Ureter (tissue), 1 donor: ENCODE data around the gene CBS. TPM values are rescaled to one million over a fixed set of nuclear protein-coding genes. Genes with fewer than 3 reads are reported as not detected.
"Not testable (repeated sequence)": the region's sequence is repeated elsewhere in the genome, so short reads cannot be mapped to it uniquely, and the experiment has no call there.

Experiments used
- DNase-seq: peaks from one replicate; pipeline ENCODE4 v3.0.0-alpha.2; 2020; ENCODE audit warnings: low spot score
- total RNA-seq: library from RNA; stranded (reverse); gene quantifications from one replicate; pipeline ENCODE4 v1.2.4, GENCODE V29; 2023
- donor health status: DM: yes; HTN: yes; CAD: no.

The CBS gene
- total RNA-seq, 1 donor from 2014 or later: 65.8 TPM

DNA sequence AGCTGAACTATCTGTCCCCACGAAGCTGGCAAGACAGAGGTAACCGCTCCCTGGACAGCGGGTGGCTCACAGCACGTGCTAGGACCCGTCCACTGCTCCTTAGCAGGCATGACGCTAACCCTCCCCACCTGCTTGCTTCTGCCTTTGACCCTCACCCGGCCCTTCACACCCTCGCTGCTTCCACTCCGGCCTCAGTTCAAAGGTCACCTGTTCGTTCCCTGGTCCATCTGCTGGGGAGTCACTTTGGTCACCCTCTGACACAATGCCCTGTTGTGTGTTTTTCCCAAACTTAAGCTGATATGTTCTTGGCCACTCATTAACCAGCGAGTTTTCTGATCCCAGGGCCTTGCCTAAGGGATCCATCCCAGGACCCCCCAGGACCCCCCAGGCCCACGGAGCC lies 7.6 kb downstream of the CBS start:
- DNase-seq: not testable (repeated sequence)

DNA sequence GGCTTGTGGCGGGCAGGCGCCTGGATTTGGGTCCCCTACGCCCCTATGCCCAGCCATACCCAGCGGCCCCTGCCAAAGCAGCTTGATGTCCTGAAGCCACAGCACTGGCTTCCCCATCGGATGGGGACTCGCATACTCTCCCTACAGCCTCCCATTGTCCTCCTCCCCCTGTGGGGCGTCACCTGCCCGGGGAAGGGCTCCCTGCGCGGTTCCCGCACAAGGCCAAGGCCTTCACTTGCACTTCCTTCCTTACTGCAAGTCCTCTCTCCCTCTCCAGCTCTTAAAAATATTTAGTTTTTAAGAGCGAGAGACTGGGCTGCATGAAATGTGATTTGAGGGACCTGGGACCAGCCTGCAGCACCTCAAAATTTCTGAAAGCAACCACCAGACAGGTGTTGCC lies 8.9 kb downstream of the CBS start:
- not testable (repeated sequence) for DNase-seq

DNA sequence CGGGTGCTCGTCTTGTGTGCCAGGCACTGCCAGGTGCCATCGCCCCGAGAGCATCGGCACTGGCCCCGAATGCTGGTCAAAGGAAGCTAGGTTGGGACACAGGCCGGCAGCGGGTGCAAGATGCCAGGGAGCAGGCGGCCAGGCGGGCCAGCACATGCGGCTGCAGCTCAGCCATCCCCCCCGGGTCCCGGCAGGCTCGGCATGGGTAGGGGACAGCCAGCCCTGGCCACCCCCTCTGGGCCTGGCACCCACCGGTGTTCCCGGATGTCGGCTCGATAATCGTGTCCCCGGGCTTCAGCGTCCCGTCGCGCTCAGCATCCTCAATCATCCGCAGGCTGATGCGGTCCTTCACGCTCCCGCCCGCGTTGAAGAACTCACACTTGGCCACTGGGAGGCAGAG lies 9.6 kb downstream of the CBS start:
- not testable (repeated sequence) for DNase-seq

DNA sequence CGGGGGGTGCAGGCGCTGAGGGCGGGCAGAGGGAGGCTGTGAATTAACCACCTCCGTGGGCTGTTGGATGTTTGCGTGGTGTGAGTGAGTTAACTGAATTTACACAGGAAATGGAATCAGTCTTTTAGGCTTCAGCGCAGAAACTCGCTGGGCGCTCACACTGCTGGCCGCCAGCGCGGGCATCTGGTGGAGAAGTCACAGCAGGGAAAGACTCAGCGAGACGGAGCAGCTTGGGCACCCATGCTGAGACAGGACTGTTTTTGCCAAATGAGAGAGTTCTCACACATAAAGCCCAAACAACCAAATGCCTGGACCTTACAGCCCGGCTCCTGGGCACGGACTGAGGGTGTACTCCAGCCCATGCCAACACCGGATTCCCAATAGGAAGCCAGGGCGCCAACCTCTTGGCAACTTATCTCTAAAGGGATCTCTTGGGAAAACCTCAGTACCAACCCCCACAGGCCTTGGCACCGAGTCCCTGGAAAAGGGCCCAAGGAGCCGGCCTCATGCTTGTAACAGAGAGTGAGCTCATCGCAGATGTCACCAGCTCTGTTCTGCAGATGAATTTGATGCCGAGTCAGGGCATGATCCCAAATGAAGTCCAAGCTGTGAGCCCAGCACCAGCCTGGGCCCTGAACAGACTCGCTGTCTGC lies 11.2 kb downstream of the CBS start:
- DNase-seq: not testable (repeated sequence)

DNA sequence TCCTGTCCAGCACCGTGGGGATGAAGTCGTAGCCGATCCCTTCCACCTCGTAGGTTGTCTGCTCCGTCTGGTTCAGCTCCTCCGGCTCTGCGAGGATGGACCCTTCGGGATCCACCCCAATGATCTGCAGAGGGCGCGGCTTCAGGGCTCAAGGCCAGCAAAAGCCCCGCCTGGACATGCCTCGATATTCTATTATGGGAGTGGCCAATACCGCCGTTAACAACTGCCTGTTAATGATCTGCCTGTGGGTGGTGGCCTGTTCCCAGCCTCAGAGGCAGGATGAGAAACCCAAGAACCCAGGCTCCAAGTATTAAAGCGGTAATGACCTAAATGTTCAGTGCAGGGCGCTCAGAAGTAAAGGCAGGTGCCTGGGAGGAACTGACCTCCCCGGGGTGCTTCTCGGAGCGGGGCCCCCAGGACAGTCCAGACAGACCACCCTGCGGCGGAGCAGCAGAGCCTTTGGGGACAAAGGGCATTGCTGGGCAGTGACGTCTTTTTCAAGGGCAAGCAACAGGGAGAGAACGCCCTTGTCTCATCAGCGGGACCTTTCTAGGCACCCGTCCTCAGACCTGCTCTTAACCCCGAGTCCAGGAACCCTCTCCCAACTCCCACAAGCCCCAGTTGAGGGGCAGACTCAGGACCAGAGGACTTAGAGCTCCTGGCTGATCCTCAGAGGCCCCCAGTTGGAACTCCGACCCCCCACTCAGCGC lies 12.5 kb downstream of the CBS start:
- DNase-seq: not testable (repeated sequence)

DNA sequence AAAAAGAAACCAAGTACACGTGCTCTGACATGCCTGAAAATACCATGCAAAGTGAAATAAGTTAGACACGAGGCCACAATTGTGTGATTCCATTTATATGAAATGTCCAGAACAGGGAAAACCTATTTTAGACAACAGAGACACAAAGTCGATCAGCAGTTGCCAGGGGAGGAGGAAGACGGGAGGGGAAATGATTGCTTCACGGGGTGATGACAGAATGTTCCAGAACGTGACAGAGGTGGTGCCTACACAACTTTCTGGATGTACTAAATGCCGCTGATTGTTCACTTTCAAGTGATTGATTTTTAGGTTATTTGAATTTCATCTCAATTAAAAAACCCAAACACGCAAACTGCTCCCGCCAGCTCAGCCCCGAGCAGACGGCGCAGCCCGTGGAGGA lies 22.5 kb downstream of the CBS start:
- not testable (repeated sequence) for DNase-seq

DNA sequence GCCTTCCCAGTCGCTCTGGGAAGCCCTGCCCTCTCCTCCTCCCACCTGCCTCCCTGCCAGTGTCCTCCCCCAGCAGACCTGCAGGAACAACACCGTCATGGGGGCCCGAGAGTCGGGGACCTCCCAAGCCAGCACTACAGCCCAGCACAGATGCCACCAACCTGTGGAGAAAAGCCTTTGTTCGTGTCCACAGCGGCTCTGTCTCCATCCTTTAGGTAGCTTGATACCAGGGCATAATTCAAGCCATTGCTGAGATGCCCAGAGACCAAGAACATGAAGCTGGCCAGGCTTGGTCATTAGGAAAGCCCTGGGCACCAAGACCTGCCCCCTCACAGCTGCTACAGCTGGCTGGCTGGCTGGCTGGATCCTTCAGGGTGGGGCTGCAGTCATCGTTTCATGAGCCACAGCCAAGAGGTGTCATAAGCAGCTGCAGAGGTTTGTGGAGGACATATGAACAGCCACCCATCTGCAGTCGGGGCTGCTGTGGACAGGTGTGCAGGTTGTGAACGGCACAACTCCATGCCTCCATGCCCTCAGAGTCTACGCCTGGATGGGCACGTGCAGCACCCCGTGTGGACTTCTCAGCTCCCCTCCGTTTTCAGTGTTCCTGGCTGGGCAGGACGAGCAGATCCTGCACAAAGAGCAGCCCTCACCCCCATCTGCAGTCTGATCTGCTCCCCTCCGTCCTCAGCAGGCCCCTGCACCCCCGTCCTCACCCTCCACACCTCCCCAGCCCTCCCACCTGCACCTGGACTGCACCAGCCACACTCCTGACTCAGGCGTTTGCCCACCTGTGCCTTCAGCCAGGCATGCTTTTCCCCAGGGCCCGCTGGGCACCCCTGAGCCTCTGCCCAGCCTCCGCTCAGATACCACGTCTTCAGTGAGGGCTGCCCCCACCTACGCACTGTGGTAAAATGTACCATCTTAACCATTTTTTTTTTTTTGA lies 29.5 kb downstream of the CBS start:
- not testable (repeated sequence) for DNase-seq

DNA sequence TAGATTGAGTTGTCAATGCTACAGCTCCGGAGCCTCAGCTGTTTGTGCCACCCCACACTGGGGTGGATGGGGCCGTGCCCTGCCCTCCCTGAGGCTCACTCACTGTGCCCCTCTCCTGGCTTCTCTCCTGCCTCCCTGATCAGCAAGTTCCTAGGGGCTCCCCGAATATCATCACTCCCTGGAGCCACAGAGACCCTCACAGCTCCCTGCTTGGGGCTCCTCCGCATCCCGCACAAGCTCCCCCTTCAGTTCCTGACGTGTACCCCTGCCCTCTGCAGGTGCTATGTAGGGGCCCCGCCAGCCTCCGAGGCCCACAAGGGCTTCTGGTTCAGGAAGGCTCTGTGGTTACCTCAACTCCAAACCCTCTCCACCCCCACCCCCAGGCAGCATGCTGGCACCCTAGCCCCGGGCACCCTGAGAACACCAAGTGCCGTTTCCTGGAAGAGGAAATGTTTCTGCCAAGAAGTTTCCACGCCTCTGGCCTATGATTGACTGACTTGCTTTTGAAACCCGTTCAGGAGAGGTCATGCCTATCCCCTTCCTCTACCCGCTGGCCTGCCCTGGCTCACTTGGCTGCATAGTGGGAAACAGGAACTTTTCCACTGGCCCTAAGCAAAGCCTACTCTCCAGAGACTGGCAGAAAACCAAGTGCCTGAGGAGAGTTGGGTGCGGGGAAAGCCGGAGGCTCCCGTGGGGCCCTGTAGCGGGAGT lies 30.3 kb downstream of the CBS start:
- DNase-seq: not testable (repeated sequence)

DNA sequence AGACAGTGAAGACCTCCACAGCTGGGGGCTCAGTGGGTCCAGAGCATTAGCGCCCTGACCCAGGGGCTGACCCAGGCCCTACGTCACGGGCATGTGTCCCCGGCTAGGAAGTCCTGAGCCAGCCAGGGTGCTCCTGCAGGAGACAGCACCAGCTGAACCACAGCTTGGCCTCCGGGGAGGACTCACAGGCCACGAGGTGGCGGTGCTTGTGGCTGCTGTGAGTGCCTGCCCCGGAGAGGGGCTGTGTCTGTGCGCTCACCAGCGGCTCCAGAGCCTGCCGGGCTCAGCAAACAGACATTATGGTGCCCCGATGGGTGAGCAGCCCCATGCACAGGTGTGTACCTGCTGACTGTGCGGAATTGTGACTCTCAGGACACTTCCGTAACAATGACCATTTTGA lies 31.1 kb downstream of the CBS start:
- not testable (repeated sequence) for DNase-seq

DNA sequence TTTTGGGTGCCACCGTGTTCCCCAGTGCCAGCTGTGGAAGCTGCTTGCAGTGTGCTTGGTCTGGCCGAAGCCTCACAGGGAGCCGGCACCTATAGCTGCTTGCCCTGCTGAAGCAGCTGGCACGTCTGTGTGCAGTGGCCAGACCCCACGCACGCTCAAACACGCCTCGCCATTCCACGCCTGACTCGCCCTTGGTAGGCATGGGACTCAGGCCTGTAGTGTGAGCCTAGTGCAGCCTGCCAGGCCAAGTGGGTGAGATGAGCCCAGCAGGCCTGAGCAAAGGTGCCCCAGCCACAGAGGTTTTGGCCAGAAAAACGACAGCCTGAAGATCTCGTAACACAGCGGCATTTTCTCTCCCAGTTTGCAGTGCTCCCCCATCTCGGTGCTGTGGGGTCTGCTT lies 32.3 kb downstream of the CBS start:
- not testable (repeated sequence) for DNase-seq

DNA sequence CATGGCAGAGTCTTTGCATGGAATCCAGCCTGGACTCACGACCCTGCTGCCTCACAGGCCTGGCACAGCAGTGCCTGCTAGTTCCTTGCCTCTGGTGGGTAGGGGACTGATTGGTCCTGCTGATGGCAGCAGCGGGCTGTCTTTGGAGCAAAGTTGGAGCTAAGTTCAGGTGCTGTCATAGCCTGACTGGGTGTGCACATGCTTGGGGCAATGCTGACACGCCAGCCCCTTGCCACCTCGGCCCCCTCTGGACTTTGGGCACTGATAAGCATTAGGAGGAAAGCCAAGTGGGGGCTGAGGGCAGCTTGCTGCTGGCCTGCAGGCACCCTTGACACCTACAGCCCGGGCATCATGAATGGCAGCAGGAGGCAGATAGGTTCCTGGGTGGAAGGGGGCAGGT lies 33.5 kb downstream of the CBS start:
- not testable (repeated sequence) for DNase-seq

DNA sequence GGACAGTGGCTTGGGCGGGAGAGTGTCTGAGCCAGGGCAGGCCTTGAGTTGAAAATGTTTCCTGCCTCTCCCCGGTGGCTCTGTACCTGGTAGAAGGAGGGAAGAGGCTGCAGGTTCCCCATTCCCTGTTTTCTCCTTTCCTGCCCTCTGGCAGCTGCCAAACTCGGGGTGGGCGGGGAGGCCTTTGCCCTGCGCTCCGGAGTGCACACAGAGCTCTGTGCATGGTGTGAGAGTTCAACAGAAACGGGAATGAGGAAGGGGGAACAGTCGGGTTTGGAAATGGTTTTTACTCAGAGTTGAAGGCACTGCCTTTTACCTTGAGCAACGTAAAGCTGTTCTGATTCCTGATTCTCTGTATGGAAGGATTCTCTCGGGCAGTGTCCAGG lies 37.0 kb downstream of the CBS start:
- DNase-seq: not testable (repeated sequence)

DNA sequence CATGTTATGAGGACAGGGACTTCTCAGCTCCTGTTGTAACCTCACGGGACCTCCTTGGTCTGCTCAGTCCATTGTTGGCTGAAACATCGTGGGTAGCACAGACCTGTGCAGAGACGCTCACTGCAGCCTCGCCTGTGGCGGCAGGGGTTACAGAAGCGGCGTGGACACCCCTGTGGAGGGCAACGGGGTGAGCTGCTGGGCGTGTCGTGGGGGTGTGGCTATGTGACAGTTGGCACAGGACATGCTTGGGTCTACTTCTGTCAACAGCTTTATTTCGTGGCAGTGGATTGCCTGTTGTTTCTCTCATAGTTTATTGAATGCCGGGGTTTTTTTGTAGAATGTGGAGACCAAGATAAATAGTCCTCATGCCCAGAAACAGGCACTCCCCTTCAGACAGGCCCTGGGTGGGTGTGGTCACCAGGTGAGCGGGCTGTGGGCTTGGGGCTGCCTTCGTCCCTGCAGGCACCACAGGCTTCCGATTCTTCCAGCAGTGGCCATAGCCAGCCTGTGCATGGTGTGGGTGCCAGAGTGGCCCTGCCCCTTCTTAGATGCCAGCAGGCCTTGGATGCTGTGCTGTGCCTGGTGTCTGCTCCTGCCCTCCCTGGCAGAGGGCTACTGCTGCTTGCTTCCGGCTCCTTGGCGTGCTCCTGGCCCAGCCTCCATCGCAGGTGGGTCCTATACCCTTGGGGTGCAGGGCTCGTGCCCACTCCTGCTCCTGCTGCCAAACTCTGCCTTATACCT lies 37.5 kb downstream of the CBS start:
- not testable (repeated sequence) for DNase-seq

DNA sequence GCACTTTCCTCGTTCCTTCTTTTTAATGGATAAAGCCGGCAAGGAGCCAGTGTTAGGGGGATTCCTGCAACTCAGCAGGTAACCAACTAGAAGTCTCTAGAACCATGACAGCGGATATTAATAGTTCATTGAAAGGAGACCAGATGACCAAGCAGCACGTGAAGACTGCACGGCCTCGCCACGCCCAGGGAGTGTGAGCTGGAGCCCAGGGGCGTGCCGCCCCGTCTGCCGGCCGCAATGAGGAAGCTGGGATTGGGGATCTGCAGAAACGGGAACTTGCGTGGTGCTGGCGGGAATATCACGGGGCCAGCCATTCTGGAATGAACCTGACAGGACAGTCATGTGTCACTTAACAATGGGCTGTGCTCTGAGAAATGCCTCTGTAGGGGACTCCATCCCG lies 38.7 kb downstream of the CBS start:
- not testable (repeated sequence) for DNase-seq

DNA sequence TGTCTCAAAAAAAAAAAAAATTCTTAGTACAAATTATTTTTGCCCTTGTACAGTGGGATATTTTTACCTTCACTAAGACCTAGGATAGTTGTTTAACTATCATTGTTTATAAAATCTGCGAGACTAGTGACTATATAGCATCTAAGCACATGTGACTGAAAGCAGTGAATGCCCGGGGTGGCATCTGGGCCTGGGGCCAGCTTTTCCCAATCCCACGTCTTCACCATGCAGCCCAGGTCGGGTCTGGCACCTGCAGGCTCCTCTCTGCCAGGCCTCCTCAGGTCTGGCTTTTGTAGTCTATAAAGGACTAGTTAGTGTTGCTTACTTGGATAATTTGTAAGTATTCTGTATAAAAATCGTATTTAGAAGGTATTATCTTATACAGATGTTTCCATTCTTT lies 40.8 kb downstream of the CBS start:
- DNase-seq: no peak

DNA sequence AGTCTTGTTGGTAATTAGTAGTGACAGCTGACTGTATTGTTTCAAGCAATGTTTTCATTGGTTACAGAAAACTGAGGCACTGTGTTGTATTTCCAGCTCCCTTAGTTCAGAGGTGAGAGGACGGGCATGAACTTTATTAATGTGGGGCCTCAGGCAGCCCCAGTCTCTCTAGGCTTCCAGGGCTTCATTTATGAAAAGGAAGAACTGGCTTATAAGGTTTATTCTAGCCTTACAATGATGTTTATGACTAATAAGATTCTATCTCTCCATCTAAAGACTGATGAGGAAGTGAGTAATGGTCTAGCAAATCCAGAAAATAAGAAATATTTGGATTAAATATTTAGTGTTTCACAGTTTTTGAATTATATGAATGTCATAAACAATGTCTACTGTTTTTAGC lies 41.5 kb downstream of the CBS start:
- no peak for DNase-seq

DNA sequence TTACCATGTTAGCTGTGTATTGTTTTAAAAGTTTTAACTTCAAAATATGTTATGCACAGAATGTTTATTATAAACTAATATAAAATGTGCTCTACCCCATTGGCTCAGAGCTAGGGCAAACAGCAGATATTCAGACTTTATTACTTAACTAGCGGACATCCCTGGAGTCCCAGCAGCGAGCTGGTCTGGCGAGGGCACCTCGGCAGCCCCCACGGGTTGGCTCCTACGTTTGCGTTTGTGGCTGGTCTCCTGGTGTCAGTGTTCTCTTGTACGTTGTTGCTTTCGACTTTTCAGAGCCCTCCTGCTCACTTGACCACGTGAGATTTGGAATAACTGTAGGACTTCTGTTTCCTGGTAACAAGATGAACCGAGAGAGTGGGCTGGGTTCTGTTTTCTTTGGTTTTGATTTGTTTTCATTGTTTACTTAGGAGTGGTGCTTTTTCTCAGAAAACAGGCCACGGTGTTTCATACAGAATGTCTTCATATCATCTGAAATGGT lies 44.5 kb downstream of the CBS start:
- no peak for DNase-seq

DNA sequence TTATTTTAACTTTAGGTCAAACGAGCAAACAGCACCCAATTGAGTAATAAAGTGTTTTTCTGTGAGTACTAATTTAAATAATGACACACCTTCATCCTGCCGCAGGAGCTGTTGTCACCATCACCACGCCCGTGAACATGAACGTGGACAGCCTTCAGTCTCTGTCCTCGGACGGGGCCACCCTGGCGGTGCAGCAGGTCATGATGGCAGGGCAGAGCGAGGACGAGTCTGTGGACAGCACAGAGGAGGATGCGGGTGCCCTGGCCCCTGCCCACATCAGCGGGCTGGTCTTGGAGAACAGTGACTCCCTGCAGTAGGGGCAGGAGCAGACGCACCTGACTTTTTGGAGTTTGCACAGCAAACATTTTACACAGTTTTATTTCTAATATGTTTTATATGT lies 45.9 kb downstream of the CBS start:
- DNase-seq: no peak

DNA sequence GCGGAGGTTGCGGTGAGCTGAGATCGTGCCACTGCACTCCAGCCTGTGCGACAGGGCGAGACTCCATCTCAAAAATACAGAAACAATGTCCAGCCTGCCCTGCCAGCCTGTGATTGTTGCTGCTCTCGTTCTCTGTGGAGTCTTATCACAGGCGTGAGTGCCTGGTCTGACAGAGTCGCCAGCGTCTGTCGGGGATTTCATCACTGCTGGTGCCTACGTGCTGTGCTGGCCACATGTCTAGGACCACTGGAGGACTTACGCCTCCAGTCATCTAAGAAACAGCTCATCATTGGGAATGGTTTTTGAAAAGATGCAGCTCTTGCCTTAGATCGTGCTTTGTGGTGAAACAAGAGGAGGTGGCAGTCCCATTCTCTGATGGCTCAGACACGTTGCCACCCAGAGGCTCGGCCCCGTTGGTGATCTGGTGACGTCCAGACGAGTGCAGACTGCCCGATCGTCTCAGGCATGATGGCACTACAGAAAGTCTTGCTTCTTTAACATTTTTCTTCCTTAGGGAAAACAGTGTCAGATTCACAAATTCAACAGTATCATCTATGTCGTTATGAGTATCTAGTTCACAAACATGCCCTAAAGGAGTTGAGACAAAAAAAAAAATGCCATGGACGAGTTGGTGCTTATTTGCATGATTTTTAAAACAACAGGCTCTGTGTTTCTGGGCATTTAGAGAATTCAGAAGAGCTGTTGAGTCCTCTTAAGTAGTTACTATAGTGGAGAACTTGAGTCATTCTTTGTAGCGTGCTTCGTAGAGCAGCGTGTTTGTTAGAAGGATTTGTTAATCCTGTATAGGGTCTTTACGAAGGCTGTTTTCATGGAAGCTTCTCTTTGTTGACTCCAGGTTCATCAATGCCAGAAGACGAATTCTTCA lies 47.5 kb downstream of the CBS start:
- DNase-seq: no peak

DNA sequence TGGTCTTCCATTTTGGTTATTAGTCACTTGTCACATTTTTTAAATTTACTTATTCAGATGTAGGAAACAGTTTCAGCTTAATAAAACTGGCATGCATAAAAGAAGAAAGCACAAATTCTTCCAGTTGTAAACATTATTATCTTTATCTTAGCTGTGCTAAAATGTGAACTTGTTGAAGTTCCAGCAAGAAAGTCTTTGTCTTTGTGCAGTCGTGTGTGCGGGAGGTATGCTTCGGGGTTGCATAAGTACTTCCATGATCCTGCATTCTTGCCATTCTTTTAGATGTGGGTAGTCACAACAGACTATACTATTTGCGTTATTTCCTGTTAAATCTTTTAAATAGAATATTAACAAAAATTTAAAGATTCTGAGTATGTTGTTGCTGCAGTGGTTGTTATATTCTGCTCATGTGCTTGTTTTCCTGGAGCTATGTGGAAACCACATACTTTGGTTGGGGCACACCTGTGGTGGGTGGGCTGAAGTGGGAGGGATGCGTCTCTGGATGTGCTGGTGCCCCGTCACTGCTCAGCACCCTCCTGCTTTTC lies 49.9 kb downstream of the CBS start:
- no peak for DNase-seq
